AG08396 (cell line): ENCODE measurements around the gene ZFP14.

Source experiments
- DNase-seq: peaks from one replicate; pipeline ENCODE4 v3.0.0; 2012; ENCODE audit warnings: low spot score, mixed read lengths

The ZFP14 gene

GRCh38 chr19:36378625-36379509 is at the start of gene ZFP14:
TSS of gene ZFP14 (minus strand) at chr19:36379201. CDS start at chr19:36367892, 11,309 bp downstream.
- DNase-seq = peak; percentile 100

GRCh38 chr19:36423925-36424324 is 44.9 kb upstream of the ZFP14 start:
- no peak for DNase-seq

- no peak for DNase-seq
Observed at GRCh38 chr19:36421749-36422481, 42.9 kb upstream of the ZFP14 start.

- DNase-seq = peak; percentile 41
Observed at GRCh38 chr19:36420961-36421748, 42.2 kb upstream of the ZFP14 start.

- DNase-seq = peak; percentile 96
Observed at GRCh38 chr19:36418287-36419001, 39.4 kb upstream of the ZFP14 start, which contains the start of gene ZFP82. TSS of gene ZFP82 (minus strand) at chr19:36418644. CDS start at chr19:36409789, 8,855 bp downstream.

- no peak for DNase-seq
Observed at GRCh38 chr19:36417752-36418286, 38.8 kb upstream of the ZFP14 start.

GRCh38 chr19:36409841-36410240 is 30.8 kb upstream of the ZFP14 start:
- no peak for DNase-seq

GRCh38 chr19:36408101-36408500 is 29.1 kb upstream of the ZFP14 start:
- DNase-seq = no peak

GRCh38 chr19:36404498-36404897 is 25.5 kb upstream of the ZFP14 start:
- DNase-seq = no peak

- DNase-seq = no peak
Observed at GRCh38 chr19:36401475-36401874, 22.5 kb upstream of the ZFP14 start.

- DNase-seq = no peak
Observed at GRCh38 chr19:36398571-36398970, 19.6 kb upstream of the ZFP14 start.

GRCh38 chr19:36392916-36393673 is 14.1 kb upstream of the ZFP14 start:
- no peak for DNase-seq

GRCh38 chr19:36379510-36379819 is 464 bp upstream of the ZFP14 start:
- DNase-seq = no peak

GRCh38 chr19:36377541-36378178 is 1.3 kb downstream of the ZFP14 start:
- DNase-seq = no peak

GRCh38 chr19:36373638-36374156 is 5.3 kb downstream of the ZFP14 start:
- DNase-seq = no peak

- DNase-seq = no peak
Observed at GRCh38 chr19:36371886-36372285, 7.1 kb downstream of the ZFP14 start.

- DNase-seq = no peak
Observed at GRCh38 chr19:36363845-36364244, 15.2 kb downstream of the ZFP14 start.

GRCh38 chr19:36340786-36341372 is 38.1 kb downstream of the ZFP14 start:
- no peak for DNase-seq
